Measurements from ENCODE around the gene TDRD6.

Gene TDRD6

DNA sequence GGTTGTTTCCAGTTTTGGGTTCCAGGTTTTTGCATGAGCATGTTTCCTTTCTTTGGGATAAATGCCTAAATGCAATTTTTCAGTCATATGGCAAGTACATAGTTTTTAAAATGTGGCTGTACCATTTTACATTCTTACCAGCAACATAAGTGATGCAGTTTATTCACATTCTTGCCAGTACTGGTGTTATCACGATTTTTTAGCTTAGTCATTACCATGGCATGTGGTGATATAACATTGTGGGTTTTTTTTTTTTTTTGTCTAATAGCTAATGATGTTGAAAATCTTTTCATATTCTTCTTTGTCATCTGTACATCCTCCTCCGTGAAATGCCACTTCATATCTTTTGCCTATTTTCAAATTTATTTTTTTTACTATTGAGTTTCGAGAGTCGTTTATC is 2.9 kb upstream of the TDRD6 start:
- FAIRE-seq: no peak

- no peak for FAIRE-seq
Measured at GRCh38 chr6:46688117-46688965, 656 bp downstream of the TDRD6 start.

GRCh38 chr6:46688966-46689335 is 1.3 kb downstream of the TDRD6 start:
- FAIRE-seq: no peak

- FAIRE-seq: no peak
Measured at GRCh38 chr6:46689657-46690056, 2.0 kb downstream of the TDRD6 start.

DNA sequence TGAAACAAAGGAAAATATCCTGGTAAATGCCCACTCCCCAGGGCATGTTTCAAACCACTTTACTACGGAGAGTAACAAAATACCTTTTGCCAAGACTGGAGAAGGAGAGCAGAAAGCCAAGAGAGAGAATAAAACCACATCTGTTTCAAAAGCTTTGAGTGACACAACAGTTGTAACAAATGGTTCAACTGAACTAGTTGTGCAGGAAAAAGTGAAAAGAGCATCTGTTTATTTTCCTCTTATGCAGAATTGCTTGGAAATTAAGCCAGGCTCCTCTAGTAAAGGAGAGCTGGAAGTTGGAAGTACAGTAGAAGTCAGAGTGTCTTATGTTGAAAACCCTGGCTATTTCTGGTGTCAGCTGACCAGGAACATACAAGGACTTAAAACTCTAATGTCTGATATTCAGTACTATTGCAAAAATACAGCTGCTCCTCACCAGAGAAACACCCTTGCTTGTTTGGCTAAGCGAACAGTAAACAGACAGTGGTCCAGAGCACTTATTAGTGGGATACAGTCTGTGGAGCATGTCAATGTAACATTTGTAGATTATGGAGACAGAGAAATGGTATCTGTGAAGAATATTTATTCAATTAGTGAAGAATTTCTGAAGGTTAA is 2.6 kb downstream of the TDRD6 start:
- no peak for FAIRE-seq

- FAIRE-seq: no peak
Measured at GRCh38 chr6:46690911-46691451, 3.3 kb downstream of the TDRD6 start.

GRCh38 chr6:46699970-46700369 is 12.3 kb downstream of the TDRD6 start:
- FAIRE-seq: no peak

GRCh38 chr6:46704562-46704961 is 16.9 kb downstream of the TDRD6 start:
- FAIRE-seq: no peak

DNA sequence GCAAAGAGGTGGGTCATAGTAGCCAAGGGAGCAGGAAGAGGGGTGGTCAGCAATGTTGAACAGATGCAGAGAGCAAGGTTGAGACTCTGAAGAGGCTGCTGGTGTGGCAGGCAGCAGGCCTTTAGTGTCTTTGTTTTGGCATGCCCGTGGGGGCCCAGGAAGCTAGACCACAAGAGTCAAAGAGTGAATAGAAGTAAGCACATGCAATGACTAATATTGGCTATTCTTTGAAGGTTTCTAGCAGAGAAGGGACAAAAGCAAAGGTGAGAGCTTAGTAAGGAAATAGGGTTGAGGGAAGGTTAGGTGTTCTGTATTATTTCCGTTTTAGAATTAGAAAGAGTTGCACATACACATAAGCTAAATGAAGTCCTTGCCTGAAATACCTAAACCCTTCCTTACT is 18.8 kb downstream of the TDRD6 start:
- no peak for FAIRE-seq

DNA sequence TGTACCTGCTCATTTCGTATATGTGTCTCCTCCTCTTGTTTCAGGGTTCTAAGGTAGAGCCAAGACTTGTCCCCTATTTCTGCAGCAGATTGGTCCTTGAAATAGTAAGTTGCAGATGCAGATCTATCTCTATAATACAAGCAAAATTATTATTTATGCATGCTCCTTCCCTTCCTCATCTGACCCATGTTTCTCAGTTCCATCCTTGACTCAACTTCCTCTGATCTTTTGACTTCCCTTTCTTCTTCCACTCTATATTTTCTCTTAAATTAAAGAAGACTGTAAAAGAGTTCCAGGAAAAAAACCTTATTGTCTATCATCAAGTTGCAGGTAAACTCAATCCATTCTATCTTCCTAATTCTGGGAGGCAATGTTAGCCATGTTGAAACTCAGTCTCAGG is 23.8 kb downstream of the TDRD6 start:
- no peak for FAIRE-seq

DNA sequence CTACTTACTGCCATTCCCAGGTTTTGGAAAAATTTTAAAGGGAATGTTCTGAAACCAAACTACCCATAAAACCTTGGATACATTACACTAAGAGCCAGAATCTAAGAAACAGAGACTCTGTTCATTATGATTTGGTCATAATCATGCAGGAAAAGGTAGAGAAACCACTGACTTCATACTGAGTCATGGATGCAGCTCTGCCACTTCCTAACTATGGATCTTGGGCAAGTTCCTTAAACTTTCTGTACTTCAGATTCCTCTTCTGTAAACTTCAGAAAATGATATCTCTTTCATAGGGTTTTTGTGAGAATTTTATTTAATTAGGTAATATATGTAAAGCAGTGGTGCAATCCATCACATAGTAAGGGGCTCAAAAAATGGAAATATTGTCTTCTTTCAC is 27.5 kb downstream of the TDRD6 start:
- no peak for FAIRE-seq

- no peak for FAIRE-seq
Measured at GRCh38 chr6:46719099-46719498, 31.4 kb downstream of the TDRD6 start.

GRCh38 chr6:46720401-46720800 is 32.7 kb downstream of the TDRD6 start:
- FAIRE-seq: no peak

DNA sequence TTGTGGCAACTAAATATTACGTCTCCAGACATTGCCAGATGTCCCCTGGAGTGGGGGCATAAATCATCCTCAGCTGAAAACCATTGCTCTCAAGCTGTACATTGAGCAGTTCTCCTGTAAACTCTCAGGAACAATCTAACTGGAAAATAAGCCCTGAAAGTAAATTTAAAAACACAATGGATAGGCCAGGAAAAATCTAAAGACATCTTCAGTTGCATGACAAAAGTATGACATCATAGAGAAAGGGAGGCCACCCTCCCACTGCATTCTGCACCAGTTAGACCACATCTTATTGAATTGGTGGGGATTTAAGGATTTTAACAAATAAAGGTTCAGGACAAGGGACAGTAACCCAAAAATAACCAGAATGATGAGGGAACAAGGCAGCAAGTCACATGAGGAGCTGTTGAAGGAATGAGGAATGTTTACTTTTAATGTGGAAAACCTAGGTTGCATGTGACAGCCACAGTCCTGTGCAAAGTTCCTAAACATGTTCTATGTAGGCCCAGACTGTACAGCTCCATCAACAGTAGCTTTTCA is 42.2 kb downstream of the TDRD6 start:
- FAIRE-seq: no peak

- FAIRE-seq: no peak
Measured at GRCh38 chr6:46730921-46731461, 43.3 kb downstream of the TDRD6 start.

DNA sequence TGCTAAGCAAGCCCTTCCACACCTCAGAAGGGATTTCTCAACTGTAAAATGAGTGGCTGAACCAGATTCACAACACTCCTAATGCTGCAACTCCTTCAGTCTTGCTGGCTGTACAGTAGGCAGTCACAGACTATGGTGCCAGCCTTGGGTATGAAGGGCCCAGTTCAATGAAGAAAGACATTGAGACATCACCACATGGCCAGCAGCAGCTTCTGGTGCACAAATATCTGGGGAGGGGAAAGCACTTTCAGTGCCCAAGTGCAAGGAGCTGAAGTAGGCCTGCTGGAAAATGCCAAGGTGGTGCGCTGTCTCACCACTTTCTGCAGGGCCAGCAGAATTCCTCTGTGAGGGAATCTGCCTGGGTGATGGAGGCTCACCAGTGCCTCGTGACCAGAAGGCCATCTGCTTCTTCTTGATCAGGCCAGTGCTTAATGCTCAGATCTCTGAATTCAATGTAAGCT is 45.7 kb downstream of the TDRD6 start:
- no peak for FAIRE-seq

DNA sequence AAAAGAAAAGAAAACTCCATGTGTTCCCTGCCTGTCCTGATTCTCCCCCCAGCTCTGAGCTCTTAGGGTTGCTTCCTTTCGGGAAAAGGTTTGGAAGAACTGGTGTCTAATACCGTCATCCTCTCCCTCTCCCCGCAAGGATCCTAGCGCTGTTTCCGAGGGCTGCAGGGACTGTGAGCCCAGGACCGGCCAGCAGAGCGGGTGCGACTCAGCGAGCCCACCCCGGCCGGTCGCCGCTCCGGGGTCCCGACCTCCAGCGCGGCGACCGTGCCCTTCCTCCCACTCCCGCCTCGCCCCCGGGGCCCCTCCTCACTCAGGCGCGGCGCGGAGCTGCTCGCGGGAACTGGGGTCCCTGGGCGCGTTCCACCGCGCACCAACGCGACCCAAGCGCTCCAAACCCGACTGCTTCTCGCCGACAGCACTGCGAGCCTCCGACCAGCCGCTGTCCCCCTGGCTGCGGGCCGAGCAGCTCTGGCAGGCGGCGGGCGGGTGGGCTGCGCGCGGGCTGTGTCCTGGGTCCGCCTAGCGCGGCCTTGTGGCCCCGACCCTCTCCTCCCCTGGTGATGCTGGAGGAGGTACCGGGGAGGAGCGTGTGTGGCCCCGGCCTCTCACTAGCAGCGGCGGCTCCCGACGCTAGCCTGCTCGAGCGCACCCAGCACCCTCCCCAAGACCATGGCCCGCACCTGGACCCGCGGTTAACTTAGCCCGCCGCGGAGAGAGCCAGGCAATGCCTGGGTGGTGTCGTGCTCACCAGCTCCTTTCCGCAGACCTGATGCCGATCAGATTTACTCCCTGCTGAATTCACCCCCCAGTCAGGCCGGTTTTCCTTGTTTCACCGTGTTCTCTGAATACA is 47.4 kb downstream of the TDRD6 start, which contains the start of gene PLA2G7:
Gene PLA2G7 (minus strand): TSS at position 509 of the 853 bp plus-strand sequence. CDS start 12,484 bp downstream, outside the sequence.
- no peak for FAIRE-seq

- FAIRE-seq: no peak
Measured at GRCh38 chr6:46735720-46736031, 48.0 kb downstream of the TDRD6 start.

DNA sequence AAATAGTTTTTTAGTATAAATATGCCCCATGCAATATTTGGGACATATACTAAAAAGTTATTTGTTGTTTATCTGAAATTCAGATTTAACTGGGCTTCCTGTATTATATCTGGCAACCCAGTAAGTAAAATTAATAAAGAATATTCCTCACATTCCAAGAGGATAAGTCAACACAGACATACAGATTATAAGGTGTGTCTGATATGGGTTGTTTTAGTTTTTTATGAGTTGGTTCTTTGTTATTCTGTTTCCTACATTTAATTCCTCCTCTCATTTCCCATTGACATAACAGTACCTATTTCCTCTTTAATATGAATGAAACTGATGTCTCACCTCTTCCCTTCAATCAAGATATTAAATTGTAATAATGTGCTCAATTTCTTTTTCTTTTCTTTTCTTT is 49.2 kb downstream of the TDRD6 start:
- no peak for FAIRE-seq

DNA sequence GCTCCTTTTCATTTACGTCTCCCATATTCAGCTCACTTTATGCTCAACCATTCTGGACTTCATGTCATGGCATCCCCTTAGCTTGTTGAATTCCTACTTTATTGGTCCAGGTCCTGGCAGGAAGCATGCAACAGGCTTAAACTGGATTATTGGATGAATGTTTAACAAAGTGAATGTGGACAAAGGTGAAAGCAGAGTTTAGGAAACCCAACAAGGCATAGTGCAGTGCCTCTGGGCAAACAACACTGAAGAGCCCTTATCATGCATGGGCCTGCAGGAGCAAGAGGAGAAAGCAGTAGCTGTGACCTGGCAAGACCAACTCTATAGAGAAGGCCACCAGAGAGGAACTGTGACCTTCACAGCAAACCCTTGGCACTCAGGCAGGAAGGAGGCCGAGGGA is 53.8 kb downstream of the TDRD6 start:
- FAIRE-seq: no peak

DNA sequence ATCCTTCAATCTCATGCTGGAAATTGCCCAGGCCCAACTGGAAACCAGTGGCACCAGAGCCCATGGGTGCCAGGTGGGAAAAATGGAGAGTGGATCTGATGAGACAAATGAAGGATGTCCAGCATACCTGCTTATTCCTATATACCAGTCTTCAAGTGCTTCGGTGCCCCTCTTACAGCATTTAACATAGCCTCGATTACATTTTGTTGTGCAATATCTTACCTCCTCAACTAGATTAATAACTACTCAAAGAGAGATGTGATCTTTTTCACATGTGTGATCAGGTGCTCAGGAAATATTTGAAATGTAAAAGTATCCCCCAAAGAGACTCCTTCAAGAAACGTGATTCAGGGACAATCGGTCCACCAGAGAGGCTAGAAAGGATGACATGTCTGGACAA is 54.2 kb downstream of the TDRD6 start:
- FAIRE-seq: no peak

GRCh38 chr6:46743425-46744158 is 55.9 kb downstream of the TDRD6 start:
- FAIRE-seq: no peak
